ENCODE results near the gene WWOX.

DNA sequence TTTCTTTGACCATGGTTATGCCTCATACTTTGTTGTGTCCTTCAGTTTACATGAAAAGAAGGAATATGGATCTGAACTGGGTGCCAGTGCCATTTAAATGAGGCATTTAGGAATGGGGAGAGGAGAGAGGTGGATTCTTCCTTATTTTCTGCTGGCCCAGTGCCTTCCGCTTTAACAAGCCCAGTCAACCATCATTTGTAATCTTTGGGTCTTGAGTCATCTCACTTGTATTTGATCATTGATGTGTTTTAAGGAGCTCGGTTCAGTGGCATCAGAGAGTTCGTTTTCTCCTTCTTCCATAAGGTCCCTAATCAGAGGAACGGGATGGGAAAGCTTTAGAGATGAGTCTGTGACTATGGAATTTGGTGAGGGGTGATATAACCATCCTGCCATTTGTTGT is 334.9 kb downstream of the WWOX start:
- TF ChIP-seq POLR2AphosphoS5 (IDR thresholded peaks at IDR 0.05) (no peak), POLR2A (IDR thresholded peaks at IDR 0.05) (no peak)
- TF ChIP-seq, protein P1, sequence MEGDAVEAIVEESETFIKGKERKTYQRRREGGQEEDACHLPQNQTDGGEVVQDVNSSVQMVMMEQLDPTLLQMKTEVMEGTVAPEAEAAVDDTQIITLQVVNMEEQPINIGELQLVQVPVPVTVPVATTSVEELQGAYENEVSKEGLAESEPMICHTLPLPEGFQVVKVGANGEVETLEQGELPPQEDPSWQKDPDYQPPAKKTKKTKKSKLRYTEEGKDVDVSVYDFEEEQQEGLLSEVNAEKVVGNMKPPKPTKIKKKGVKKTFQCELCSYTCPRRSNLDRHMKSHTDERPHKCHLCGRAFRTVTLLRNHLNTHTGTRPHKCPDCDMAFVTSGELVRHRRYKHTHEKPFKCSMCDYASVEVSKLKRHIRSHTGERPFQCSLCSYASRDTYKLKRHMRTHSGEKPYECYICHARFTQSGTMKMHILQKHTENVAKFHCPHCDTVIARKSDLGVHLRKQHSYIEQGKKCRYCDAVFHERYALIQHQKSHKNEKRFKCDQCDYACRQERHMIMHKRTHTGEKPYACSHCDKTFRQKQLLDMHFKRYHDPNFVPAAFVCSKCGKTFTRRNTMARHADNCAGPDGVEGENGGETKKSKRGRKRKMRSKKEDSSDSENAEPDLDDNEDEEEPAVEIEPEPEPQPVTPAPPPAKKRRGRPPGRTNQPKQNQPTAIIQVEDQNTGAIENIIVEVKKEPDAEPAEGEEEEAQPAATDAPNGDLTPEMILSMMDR (IDR thresholded peaks at IDR 0.05 in 8 of 11, conservative IDR thresholded peaks at IDR 0.05 in 3 of 11), result no peak
